HG02798 (cell line): ENCODE data around the gene NUSAP1.
"Not testable (repeated sequence)": the region's sequence is repeated elsewhere in the genome, so short reads cannot be mapped to it uniquely, and the experiment has no call there.

Source experiments
- ATAC-seq: cut with Tn5 transposase; IDR thresholded peaks from one replicate; pipeline ENCODE4 v1.9.1; 2021; ENCODE audit warnings: mild to moderate bottlenecking; ENCODE audit not compliant: unreplicated experiment, poor library complexity

The NUSAP1 gene

DNA sequence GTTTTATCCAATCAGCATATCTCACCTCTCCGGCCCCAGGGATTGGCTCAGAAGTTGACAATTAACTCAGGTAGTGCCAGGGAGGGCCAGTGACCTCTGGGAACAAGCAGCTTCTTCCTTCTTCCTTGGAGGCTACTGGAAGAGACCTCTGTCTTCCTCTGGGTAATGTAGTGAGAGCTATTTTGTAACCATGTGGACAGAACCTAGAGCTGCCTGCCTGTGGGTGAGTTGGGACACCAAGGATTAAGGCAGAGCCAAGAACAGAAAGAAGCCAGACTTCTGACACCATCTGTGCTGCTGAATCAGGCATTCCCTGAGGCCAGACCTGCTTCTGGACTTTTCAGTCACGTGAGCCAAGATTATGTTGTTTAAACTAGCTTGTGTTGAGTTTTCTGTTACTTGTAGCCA is 75.6 kb downstream of the NUSAP1 start:
- ATAC-seq, result no peak

DNA sequence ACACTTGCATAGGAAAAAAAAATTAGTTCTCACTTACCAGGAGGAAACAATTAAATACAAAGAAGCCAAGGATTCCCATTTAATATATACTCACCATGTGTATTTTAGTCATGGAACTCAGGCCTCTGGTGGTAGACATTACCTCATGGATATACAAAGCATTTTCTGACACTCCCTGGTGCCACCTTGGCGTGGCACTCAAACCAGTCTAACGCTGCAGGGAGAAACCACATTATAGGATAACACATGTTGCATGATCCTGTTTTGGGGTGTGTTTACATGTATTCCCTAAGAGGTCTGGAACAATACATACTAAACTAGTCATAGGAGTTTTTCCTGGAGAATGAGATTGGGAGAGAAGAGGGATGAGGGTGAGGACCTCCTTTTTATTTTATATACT is 78.3 kb downstream of the NUSAP1 start:
- no peak for ATAC-seq

DNA sequence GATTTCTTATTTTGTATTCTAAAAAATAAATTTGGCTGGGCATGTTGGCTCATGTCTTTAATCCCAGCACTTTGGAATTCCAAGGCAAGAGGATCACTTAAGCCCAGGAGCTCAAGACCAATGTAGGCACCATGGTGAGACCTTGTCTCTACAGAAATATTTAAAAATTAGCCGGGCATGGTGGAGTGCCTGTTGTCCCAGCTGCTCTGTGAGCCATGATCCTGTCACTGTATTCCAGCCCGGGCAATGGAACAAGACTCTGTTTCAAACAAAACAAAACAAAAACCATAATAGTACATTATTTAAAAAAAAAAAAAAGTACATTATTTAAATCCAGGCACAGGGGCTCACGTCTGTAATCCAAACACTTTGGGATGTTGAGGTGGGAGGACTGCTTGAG is 78.8 kb downstream of the NUSAP1 start:
- ATAC-seq, result no peak

DNA sequence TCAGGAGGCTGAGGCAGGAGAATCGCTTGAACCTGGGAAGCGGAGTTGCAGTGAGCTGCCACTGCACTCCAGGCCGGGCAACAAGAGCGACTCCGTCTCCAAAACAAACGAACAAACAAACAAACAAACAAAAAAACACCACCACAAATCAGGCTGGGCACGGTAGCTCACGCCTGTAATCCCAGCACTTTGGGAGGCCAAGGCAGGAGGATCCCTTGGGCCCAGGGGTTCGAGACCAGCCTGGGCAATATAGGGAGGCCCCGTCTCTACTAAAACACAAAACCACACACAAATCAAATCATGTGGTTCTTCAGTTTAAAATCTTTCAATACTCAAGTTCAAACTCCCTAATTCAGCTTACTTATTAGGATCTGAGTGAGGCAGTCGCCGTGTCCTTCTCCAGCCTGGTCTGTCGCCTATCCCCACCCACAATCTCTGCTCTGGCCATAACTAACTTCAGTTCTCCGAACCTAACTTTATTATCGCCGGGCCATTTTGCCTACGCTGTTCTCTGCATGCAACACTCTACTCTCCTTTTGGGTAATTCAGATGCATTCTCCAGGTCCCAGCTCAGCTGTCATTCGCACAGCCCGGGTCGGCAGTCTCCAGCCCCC is 83.6 kb downstream of the NUSAP1 start:
- ATAC-seq, result no peak

DNA sequence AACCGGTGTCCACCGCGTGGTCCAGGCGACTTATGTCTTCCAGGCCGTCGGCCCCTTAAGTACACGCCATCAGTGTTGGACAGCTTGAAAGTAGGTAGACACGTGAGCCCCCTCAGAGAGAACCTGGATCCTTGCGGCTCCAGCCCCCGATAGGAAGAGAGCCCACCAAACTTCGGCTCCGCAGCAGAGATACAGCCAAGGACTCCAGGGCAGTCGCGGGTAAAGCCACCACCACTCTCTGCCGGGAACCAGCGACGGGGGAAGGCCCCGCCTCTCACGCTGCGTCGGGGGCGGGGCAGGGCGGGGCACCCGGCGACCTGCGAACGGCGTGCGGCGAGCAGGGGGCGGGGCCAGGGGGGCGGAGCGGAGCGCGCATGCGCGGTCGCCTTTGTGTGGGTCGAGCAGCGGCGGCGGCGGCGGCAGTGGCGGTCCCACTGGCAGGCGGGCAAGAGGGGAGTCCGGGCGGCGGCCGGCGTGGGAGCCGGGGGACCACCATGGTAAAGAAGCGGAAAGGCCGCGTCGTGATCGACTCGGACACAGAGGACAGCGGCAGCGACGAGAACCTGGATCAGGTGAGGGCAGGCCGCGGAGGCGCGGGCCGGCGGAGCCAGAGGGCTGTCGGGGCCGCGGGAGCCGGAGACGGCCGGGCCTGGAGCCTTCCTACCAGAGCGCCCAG is 84.2 kb downstream of the NUSAP1 start, which contains the start of gene RTF1:
RTF1 (plus strand) TSS at position 354 of the 676 bp plus-strand sequence; CDS start at position 375, 21 bp downstream.
- ATAC-seq, result peak; percentile 92

DNA sequence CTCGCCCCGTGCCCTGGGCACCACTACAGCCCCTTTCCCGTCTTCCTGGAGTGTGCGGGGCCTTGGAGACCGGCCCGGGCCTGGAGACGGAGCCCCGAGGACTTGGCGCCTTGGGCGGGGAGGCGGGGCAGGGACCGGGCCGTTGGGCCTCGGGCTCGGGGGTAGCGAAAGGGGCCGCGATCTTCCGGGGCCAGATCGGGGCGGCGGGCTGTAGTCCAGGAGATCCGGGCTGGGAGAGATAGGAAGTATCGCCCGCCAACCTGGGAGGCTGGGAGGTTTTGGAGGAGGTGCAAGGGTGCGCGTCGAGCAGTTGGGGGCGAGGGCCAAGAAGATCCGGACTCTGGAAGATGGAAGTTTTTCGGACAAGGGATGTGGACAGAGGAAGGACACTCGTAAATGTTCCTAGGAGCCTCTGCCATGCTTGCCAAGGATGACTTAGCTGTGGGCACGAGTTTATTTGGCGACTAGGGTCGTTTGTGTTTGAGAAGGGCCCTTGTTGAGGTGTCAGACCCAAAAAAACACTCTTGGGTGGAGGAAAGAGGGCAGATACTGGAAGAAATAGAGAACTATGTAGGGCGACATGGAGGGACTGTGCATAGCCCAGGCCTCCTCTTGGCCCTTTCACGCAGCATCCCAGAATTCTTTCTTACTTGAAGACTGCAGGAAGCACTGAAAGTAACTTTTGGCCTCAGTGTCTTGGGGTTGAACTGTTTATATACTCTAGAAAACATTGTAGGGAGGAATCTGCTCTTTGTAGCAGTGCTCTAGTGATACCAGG is 84.9 kb downstream of the NUSAP1 start:
- peak; percentile 47 for ATAC-seq

DNA sequence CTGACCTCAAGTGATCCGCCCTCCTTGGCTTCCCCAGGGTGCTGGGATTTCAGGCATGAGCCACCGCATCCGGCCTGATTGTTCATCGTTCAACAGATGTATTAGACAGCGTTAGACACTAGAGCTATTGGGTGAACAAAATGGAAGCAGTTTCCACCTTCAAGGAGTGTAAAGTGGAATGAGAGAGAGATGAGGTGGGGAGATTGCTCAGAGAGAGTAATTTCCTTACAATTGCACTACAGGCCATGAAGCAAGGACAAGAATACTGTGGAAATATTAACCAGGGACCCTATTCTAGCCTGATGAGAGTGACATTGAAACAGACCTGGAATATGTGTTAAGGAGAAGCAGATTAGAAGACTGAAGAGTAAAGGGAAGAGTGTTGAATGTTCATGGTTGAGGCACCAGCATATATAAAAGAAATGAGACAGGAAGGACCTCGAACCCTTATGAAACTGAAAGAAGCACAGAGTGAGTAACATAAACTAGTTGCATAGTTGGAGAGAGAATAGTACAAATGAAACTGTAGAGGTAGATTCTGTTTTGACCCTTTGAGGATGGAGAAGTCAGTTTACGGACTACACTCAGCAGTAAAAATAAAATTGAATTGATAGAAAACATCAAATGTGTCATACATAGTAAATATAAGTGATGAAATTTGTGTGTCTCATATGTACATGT is 91.4 kb downstream of the NUSAP1 start:
- peak; percentile 75 for ATAC-seq

DNA sequence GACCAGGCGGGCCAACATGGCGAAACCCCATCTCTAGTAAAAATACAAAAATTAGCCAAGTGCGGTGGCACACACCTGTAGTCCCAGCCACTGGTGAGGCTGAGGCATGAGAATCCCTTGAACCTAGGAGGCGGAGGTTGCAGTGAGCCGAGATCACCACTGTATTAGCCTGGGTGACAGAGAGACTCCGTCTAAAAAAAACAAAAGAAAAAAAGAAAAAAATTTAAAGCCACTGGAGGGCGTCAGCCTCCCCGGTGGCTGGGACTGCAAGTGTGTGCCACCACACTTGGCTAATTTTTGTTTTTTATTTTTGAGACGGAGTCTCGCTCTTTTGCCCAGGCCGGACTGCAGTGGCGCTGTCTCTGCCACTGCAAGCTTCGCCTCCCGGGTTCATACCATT is 92.1 kb downstream of the NUSAP1 start:
- no peak for ATAC-seq

DNA sequence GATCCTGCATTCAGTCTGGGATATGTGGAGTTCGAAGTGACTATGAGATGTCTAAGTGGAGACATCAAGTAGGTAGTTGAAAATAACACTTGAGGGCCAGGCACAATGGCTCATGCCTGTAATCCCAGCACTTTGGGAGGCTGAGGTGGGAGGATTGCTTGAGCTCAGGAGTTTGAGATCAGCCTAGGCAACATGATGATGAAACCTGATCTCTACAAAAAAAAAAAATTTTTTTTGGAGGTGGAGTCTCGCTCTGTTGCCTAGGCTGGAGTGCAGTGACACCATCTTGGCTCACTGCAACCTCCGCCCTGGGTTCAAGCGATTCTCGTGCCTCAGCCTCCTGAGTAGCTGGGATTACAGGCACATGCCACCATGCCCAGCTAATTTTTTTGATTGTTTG is 93.2 kb downstream of the NUSAP1 start:
- ATAC-seq, result not testable (repeated sequence)

DNA sequence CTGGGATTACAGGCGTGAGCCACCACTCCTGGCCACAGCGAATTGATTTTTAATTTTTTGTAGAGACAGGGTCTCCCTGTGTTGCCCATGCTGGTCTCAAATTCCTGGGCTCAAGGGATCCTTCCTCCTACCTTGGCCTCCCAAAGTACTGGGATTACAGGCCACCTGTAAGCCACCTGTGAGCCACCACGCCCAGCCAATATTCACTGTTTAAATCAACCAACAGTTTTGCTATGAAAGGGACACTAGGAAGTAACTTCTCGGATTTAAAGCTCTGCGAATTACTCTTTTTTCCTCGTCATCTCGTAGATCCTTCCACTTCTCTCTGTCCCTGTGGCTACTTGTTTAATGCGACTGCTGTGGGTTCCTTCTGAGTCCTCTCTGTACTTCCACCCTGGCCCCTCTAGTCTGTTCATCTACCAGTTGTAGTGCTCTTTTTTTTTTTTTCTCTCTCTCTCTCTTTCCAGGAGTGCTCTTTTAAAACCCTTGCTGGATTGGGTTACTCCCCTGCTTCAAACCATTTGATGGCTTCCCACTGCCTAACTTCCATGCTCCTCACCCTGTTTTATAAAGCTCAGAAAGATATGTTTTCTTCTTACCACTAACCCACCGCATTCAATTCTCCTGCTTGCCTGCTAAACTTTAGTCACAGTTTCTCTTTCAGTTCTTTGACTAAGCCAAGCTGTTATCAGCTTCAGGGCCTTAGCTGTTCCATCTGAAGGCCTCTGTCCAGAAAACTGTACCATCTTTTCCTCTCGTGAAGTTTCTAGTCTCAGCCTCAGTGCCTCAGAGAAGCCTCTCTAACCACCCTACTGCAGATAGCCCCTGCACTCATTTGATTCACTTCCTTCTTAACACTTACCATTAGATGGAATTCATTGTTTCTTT is 96.6 kb downstream of the NUSAP1 start:
- ATAC-seq, result peak; percentile 80
